DND-41 (cell line): ENCODE data around the gene EPB41L4B.

Experiments used
- EZH2 ChIP-seq: IDR thresholded peaks from 3 replicates; pipeline ENCODE4 v1.6.1; 2012; ENCODE audit warnings: borderline replicate concordance, low read depth, mild to moderate bottlenecking, moderate library complexity, low read length, inconsistent platforms; ENCODE audit not compliant: severe bottlenecking
- TF ChIP-seq, protein P1 (sequence below): IDR thresholded peaks from 2 replicates; pipeline ENCODE4 v1.5.1; 2012; ENCODE audit warnings: borderline replicate concordance, low read length, moderate library complexity, mild to moderate bottlenecking; ENCODE audit not compliant: poor library complexity, severe bottlenecking; ENCODE audit errors: extremely low read depth

DNA sequence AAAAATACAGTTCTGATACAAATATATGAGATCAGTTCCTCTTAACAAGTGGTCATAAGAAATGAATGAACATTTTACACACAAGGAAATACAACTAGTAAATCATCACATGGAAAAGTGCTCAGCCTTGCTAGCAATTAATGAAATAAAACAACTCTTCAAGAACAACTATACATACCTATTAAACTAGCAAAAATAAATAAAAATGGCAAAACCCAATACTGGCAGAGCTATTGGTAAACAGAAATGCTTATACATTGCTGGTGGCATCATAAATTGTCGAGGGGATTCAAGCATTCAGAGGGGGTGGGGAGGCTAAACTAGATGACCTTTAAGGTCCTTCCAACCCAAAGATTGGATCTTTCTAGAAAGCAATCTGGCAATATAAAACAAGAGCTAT lies 147.9 kb downstream of the EPB41L4B start:
- TF ChIP-seq, protein P1, sequence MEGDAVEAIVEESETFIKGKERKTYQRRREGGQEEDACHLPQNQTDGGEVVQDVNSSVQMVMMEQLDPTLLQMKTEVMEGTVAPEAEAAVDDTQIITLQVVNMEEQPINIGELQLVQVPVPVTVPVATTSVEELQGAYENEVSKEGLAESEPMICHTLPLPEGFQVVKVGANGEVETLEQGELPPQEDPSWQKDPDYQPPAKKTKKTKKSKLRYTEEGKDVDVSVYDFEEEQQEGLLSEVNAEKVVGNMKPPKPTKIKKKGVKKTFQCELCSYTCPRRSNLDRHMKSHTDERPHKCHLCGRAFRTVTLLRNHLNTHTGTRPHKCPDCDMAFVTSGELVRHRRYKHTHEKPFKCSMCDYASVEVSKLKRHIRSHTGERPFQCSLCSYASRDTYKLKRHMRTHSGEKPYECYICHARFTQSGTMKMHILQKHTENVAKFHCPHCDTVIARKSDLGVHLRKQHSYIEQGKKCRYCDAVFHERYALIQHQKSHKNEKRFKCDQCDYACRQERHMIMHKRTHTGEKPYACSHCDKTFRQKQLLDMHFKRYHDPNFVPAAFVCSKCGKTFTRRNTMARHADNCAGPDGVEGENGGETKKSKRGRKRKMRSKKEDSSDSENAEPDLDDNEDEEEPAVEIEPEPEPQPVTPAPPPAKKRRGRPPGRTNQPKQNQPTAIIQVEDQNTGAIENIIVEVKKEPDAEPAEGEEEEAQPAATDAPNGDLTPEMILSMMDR = no peak
- TF ChIP-seq EZH2 = no peak
